H1 (cell line): ENCODE measurements around the gene NFATC1. TPM values are rescaled to one million over a fixed set of nuclear protein-coding genes. Genes with fewer than 3 reads are reported as not detected.

Experiments used
- CTCF ChIA-PET: fragments of 300-600 bp; sonication (Branson Sonifier 250); formaldehyde crosslinking; loops from one replicate; lab custom pipeline; 2021; ENCODE audit not compliant: partially characterized antibody; lab: Charles Lee
- POLR2A ChIA-PET: fragments of 300-600 bp; sonication (Branson Sonifier 250); formaldehyde crosslinking; loops from one replicate; lab custom pipeline; 2021; ENCODE audit warnings: inconsistent platforms; ENCODE audit not compliant: partially characterized antibody; lab: Charles Lee
- DNase-seq, 2 experiments: peaks; one replicate each; pipeline versions ENCODE4 v3.0.0 to v3.0.0-alpha.2; 2010 to 2022; ENCODE audit warnings: low spot score in 2 of 2, low read depth in 1 of 2, mixed read lengths in 1 of 2
- FAIRE-seq: peaks from 2 replicates; lab custom pipeline; 2011; peaks lifted over from hg19 to GRCh38; lab: Jason Lieb, UNC
- H2AFZ ChIP-seq: 2 replicates; pipeline ENCODE4 v1.8.1; 2012; ENCODE audit warnings: low read length, inconsistent platforms
- H2AK5ac ChIP-seq: 2 replicates; pipeline ENCODE4 v1.6.1; 2013; ENCODE audit warnings: low read depth, low read length
- H2BK120ac ChIP-seq: replicated peaks from 2 replicates; pipeline ENCODE3; 2013; ENCODE audit warnings: low read depth, low read length, inconsistent platforms
- H2BK12ac ChIP-seq: 2 replicates; pipeline ENCODE4 v1.6.1; 2013; ENCODE audit warnings: low read depth, low read length
- H2BK15ac ChIP-seq: 2 replicates; pipeline ENCODE4 v1.6.1; 2013; ENCODE audit warnings: low read length
- H2BK20ac ChIP-seq: 2 replicates; pipeline ENCODE4 v1.6.1; 2013; ENCODE audit warnings: low read length
- H2BK5ac ChIP-seq: 2 replicates; pipeline ENCODE4 v1.6.1; 2013; ENCODE audit warnings: low read depth, low read length
- H3K14ac ChIP-seq: 2 replicates; pipeline ENCODE4 v1.6.1; 2013; ENCODE audit warnings: inconsistent platforms; ENCODE audit not compliant: insufficient read length
- H3K18ac ChIP-seq: 2 replicates; pipeline ENCODE4 v1.6.1; 2013; ENCODE audit warnings: low read length; ENCODE audit errors: extremely low read depth
- H3K23ac ChIP-seq: 2 replicates; pipeline ENCODE4 v1.6.1; 2013; ENCODE audit warnings: inconsistent platforms; ENCODE audit not compliant: insufficient read length
- H3K23me2 ChIP-seq: 2 replicates; pipeline ENCODE4 v1.6.1; 2013; ENCODE audit warnings: low read depth, low read length
- H3K27ac ChIP-seq: 2 replicates; pipeline ENCODE4 v1.6.1; 2011; ENCODE audit warnings: low read depth, low read length, inconsistent platforms
- H3K27me3 ChIP-seq, 4 experiments: replicated peaks in 1 of 4; 1 replicate in 1 of 4; 2 replicates in 3 of 4; pipeline versions ENCODE4 v1.6.1 to v1.8.1; 2011 to 2013; ENCODE audit warnings: low read length in 3 of 4, mild to moderate bottlenecking in 3 of 4, inconsistent platforms in 2 of 4, mixed read lengths in 2 of 4, moderate library complexity in 1 of 4; ENCODE audit not compliant: control insufficient read depth in 3 of 4, insufficient read depth in 3 of 4; ENCODE audit errors: extremely low read depth in 1 of 4
- H3K36me3 ChIP-seq, 4 experiments: 2 replicates each; pipeline versions ENCODE4 v1.6.1 to v1.8.1; 2011 to 2013; ENCODE audit warnings: mild to moderate bottlenecking in 4 of 4, low read length in 3 of 4, moderate library complexity in 2 of 4, control low read depth in 1 of 4, inconsistent platforms in 1 of 4; ENCODE audit not compliant: insufficient read depth in 4 of 4, control insufficient read depth in 2 of 4
- H3K4ac ChIP-seq: replicated peaks from 2 replicates; pipeline ENCODE3; 2013; ENCODE audit warnings: low read length, low read depth, mixed read lengths, inconsistent platforms; ENCODE audit not compliant: insufficient read length
- H3K4me1 ChIP-seq, 4 experiments: replicated peaks in 1 of 4; 1 replicate in 1 of 4; 2 replicates in 3 of 4; pipeline versions ENCODE4 v1.6.1 to v1.8.1; 2011 to 2013; ENCODE audit warnings: low read length in 3 of 4, inconsistent platforms in 2 of 4, mixed read lengths in 1 of 4; ENCODE audit not compliant: insufficient read depth in 4 of 4, control insufficient read depth in 3 of 4
- H3K4me2 ChIP-seq, 2 experiments: 2 replicates each; pipeline versions ENCODE4 v1.6.1 to v1.8.1; 2011 to 2013; ENCODE audit warnings: low read depth in 2 of 2, low read length in 2 of 2, control low read depth in 1 of 2, inconsistent platforms in 1 of 2, mild to moderate bottlenecking in 1 of 2; ENCODE audit not compliant: insufficient read depth in 1 of 2
- H3K4me3 ChIP-seq, 4 experiments: fragments of 200-600, 300-600 bp in 1 of 4; sonication (generic), shearing (Covaris generic), sonication (Bioruptor Twin) in 1 of 4; 2 replicates each; pipeline versions ENCODE4 v1.5.1 to v1.8.1; 2011 to 2016; ENCODE audit warnings: low read length in 4 of 4, low read depth in 3 of 4, control low read depth in 2 of 4, inconsistent platforms in 2 of 4, mild to moderate bottlenecking in 2 of 4, mixed read lengths in 1 of 4, moderate library complexity in 1 of 4; ENCODE audit not compliant: insufficient read depth in 2 of 4; ENCODE audit errors: extremely low read depth in 1 of 4
- H3K56ac ChIP-seq: replicated peaks from 2 replicates; pipeline ENCODE3; 2013; ENCODE audit warnings: low read depth, mild to moderate bottlenecking, mixed read lengths, low read length, inconsistent platforms; ENCODE audit not compliant: insufficient read length
- H3K79me1 ChIP-seq: 2 replicates; pipeline ENCODE4 v1.6.1; 2013; ENCODE audit warnings: low read depth, low read length, control low read depth
- H3K79me2 ChIP-seq, 2 experiments: 2 replicates each; pipeline versions ENCODE4 v1.6.1 to v1.8.1; 2012 to 2013; ENCODE audit warnings: low read length in 2 of 2, mild to moderate bottlenecking in 2 of 2, inconsistent platforms in 1 of 2; ENCODE audit not compliant: insufficient read depth in 2 of 2, control insufficient read depth in 1 of 2
- H3K9ac ChIP-seq, 4 experiments: replicated peaks in 1 of 4; 1 replicate in 1 of 4; 2 replicates in 3 of 4; pipeline versions ENCODE4 v1.6.1 to v1.8.1; 2011 to 2013; ENCODE audit warnings: low read depth in 3 of 4, low read length in 3 of 4, control low read depth in 2 of 4, mild to moderate bottlenecking in 2 of 4, moderate library complexity in 2 of 4, inconsistent platforms in 1 of 4; ENCODE audit errors: extremely low read depth in 1 of 4
- H3K9me3 ChIP-seq, 2 experiments: 2 replicates each; pipeline versions ENCODE4 v1.6.1 to v1.8.1; 2012 to 2013; ENCODE audit warnings: mild to moderate bottlenecking in 2 of 2, moderate library complexity in 2 of 2, control low read depth in 1 of 2, inconsistent platforms in 1 of 2, low read depth in 1 of 2, low read length in 1 of 2, mixed read lengths in 1 of 2; ENCODE audit not compliant: insufficient read depth in 2 of 2
- H4K20me1 ChIP-seq, 2 experiments: replicated peaks in 1 of 2; 2 replicates each; pipeline versions ENCODE3 to v1.8.1; 2011 to 2013; ENCODE audit warnings: inconsistent platforms in 2 of 2, low read length in 2 of 2, mild to moderate bottlenecking in 1 of 2; ENCODE audit not compliant: insufficient read depth in 2 of 2, control insufficient read depth in 1 of 2
- H4K5ac ChIP-seq: 2 replicates; pipeline ENCODE4 v1.6.1; 2013; ENCODE audit warnings: low read length, low read depth, mixed read lengths, inconsistent platforms; ENCODE audit not compliant: insufficient read length
- H4K8ac ChIP-seq: 2 replicates; pipeline ENCODE4 v1.8.0; 2013; ENCODE audit warnings: mild to moderate bottlenecking, moderate library complexity, low read length, inconsistent platforms; ENCODE audit not compliant: insufficient read depth; ENCODE audit errors: extremely low read depth
- H4K91ac ChIP-seq: replicated peaks from 2 replicates; pipeline ENCODE3; 2013; ENCODE audit warnings: low read length, mixed read lengths, inconsistent platforms; ENCODE audit not compliant: insufficient read length
- JUN ChIP-seq: IDR thresholded peaks from 2 replicates; pipeline ENCODE4 v1.6.1; 2011; ENCODE audit warnings: low read depth, mild to moderate bottlenecking, improper control_type of control experiment, low read length
- RBBP5 ChIP-seq: IDR thresholded peaks from 2 replicates; pipeline ENCODE4 v1.7.1; 2012; ENCODE audit warnings: low read depth, mild to moderate bottlenecking, inconsistent platforms, low read length, moderate library complexity, borderline replicate concordance
- SAP30 ChIP-seq: fragments of 300-600 bp; sonication (generic); IDR thresholded peaks from 2 replicates; pipeline ENCODE4 v1.7.1; 2012; ENCODE audit warnings: low read length, moderate library complexity, mild to moderate bottlenecking, inconsistent platforms; ENCODE audit not compliant: insufficient read depth, insufficient replicate concordance
- TAF1 ChIP-seq: IDR thresholded peaks from 2 replicates; pipeline ENCODE4 v1.6.1; 2011; ENCODE audit warnings: mild to moderate bottlenecking, low read depth, low read length
- TEAD4 ChIP-seq: IDR thresholded peaks from 2 replicates; pipeline ENCODE4 v1.6.1; 2012; ENCODE audit warnings: low read depth, low read length, inconsistent platforms, mixed read lengths
- WGBS, 2 experiments: shearing (Covaris generic) in 1 of 2; methylation state at CpG; one replicate each; pipeline versions ENCODE4 v1.1.6 to v1.1.7; 2013 to 2015; ENCODE audit warnings: low lambda C conversion rate in 2 of 2, mixed read lengths in 2 of 2, inconsistent platforms in 1 of 2, low coverage in 1 of 2, missing lambda C conversion rate in 1 of 2; ENCODE audit not compliant: insufficient replicate concordance in 2 of 2, insufficient coverage in 1 of 2, insufficient read length in 1 of 2; ENCODE audit errors: extremely low coverage in 1 of 2, missing lambda C conversion rate in 1 of 2; 5-methylcytosine and 5-hydroxymethylcytosine counted together
- polyA plus RNA-seq, 7 experiments: library from polyadenylated mRNA; depleted of rRNA in 3 of 7; stranded (reverse) in 5 of 7; unstranded in 2 of 7; fragments of >200 nt in 5 of 7; fragments of 200-250 nt in 2 of 7; gene quantifications; 1 replicate in 5 of 7; 2 replicates in 1 of 7; 4 replicates in 1 of 7; pipeline versions ENCODE4 v1.2.1 to v1.2.3, GENCODE V29; 2011 to 2013; ENCODE audit warnings: missing spikeins in 2 of 7, mixed read lengths in 2 of 7
- total RNA-seq: library from RNA; stranded (reverse); fragmentation: NEBNext Ultra II Directional; extraction: Animal tissue kit (Norgen Biotek cat#: 25700); gene quantifications from 2 replicates; pipeline ENCODE4 v1.2.1, GENCODE V29; 2021

The NFATC1 gene
- total and polyA plus RNA-seq, 2 of the 8 experiments (the other 6 are each of a cell fraction or from before 2014, with no cell fraction given), result 2.0 to 6.6 TPM

DNA sequence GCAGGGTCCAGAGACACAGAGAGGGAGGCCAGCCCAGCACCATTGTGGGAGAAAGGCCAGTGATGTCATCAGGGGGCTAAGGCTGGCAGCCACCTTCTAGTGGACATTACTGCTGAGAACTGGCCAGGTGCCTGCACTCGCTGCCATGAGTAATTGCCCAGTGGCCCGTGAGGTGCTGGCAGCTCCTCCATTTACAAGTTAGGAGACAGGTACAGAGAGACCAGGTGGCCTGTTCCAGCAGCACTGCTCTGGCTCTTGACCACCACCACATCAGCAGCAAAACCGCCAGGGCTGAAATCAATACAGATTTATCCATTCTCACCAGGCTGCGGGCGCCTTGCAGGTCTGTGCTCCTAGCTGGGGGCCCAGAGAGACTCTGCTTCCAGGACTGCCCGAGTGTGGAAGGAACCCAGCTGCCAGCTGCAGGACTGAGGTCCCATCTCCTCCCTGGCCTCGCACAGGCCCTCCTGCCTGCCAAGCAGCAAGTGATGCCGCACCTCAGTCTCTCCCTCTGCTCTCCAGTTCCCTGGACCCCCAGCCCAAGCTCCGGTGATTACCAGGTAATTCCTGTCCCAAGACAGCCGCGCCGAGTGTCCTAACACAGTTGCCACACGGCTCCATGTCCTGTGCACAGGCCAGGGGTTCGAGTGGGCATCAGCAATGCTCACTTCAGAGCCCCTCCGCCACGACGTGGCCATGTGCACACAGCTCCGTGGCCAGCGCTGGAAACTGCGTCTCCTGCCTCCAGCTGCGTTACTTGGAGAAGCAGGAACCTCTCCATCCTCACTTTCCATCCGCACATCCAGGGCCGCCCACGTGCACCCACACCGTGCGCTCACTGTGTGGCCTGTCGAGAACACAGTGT is 182.9 kb downstream of the NFATC1 start:
- H3K4me2 ChIP-seq, result no peak overlapping the region
- no peak overlapping the region for H2BK20ac ChIP-seq
- no peaks in the 10 kb centered on the region; a peak in 1 of 7 replicates for H3K4me1 ChIP-seq
- H3K14ac ChIP-seq, result no peak overlapping the region
- no peaks in the 10 kb centered on the region for H3K36me3 ChIP-seq
- TF ChIP-seq RBBP5 (no peak), JUN (no peak), TEAD4 (no peak), TAF1 (no peak), SAP30 (no peak)
- no peak overlapping the region for H2BK120ac ChIP-seq
- CTCF ChIA-PET, result interaction anchor here (2.0 to 2.2 kb wide), 2 partner anchors 10 to 198 kb away, joined by 7 to 8 read pairs; no protein-coding TSS in a partner anchor
- H3K56ac ChIP-seq, result no peak overlapping the region
- H2BK15ac ChIP-seq, result no peak overlapping the region
- WGBS, 2 experiments, result 87% methylated on average over 26 of the region's 27 CpGs; no CpG with 5 or more reads in 1 of the 2 experiments
- no peak for FAIRE-seq
- H3K9ac ChIP-seq, result no peak overlapping the region
- H3K9me3 ChIP-seq, result peaks cover 12 to 13% of the 10 kb centered on the region in 2 experiments; a peak in 3 of 4 replicates
- H2BK5ac ChIP-seq, result no peak overlapping the region
- no peak overlapping the region for H3K27ac ChIP-seq
- no peak overlapping the region for H3K23ac ChIP-seq
- no peak overlapping the region for H2AFZ ChIP-seq
- peak overlapping the region; percentile 44 for H3K4ac ChIP-seq
- no peak overlapping the region for H4K5ac ChIP-seq
- POLR2A ChIA-PET, result no interaction called here
- peaks cover 0 to 6% of the 10 kb centered on the region in 2 experiments for H4K20me1 ChIP-seq
- H4K91ac ChIP-seq, result peak overlapping the region; percentile 46
- no peak for DNase-seq
- no peak overlapping the region for H2AK5ac ChIP-seq
- no peaks in the 10 kb centered on the region for H3K23me2 ChIP-seq
- no peak overlapping the region for H4K8ac ChIP-seq
- H2BK12ac ChIP-seq, result no peak overlapping the region
- H3K79me2 ChIP-seq, result no peaks in the 10 kb centered on the region
- H3K18ac ChIP-seq, result no peak overlapping the region
- H3K79me1 ChIP-seq, result no peaks in the 10 kb centered on the region
- no peak overlapping the region for H3K4me3 ChIP-seq
- H3K27me3 ChIP-seq, result no peaks in the 10 kb centered on the region
